Activated B cell treated with CpG ODN at 0.5 μM for 24 hours (primary cell): ENCODE measurements around the gene GBX2. TPM values are rescaled to one million over a fixed set of nuclear protein-coding genes. Genes with fewer than 3 reads are reported as not detected.

ENCODE experiments used
- ATAC-seq: fragments of 200-7000 bp; cut with Tn5 transposase; one replicate; pipeline ENCODE4 v1.10.0; 2021; ENCODE audit warnings: low read depth, mild to moderate bottlenecking, moderate library complexity
- CTCF ChIA-PET: fragments of 350-600 bp; sonication (Branson Sonifier 250); formaldehyde crosslinking; loops from one replicate; lab custom pipeline; 2021; ENCODE audit warnings: antibody characterized with exemption; lab: Charles Lee
- POLR2A ChIA-PET: fragments of 350-600 bp; sonication (Branson Sonifier 250); formaldehyde crosslinking; loops from one replicate; lab custom pipeline; 2021; ENCODE audit warnings: antibody characterized with exemption; lab: Charles Lee
- DNase-seq: peaks from one replicate; pipeline ENCODE4 v3.0.0; 2022
- H3K27ac Mint-ChIP-seq: one replicate; pipeline ENCODE4 v1.8.0; 2020; ENCODE audit warnings: mixed read lengths
- H3K27me3 Mint-ChIP-seq: one replicate; pipeline ENCODE4 v1.8.0; 2021; ENCODE audit warnings: mixed read lengths
- H3K36me3 Mint-ChIP-seq: one replicate; pipeline ENCODE4 v1.8.0; 2021; ENCODE audit warnings: low read depth, mixed read lengths
- H3K4me1 Mint-ChIP-seq: one replicate; pipeline ENCODE4 v1.8.0; 2021; ENCODE audit warnings: mixed read lengths
- H3K4me3 Mint-ChIP-seq: one replicate; pipeline ENCODE4 v1.8.0; 2020; ENCODE audit warnings: mild to moderate bottlenecking, mixed read lengths
- H3K9me3 Mint-ChIP-seq: one replicate; pipeline ENCODE4 v1.8.0; 2020; ENCODE audit warnings: mixed read lengths
- intact Hi-C: fragments of 100-400 bp; cut with micrococcal nuclease; formaldehyde crosslinking; loops from one replicate; pipeline ENCODE4 v1.15.1; 2024
- total RNA-seq: library from RNA; stranded (reverse); gene quantifications from 2 replicates; pipeline ENCODE4 v1.2.3, GENCODE V29; 2022
- TF ChIP-seq, protein P1 (sequence below): fragments of 200-600 bp; IDR thresholded peaks from one replicate; pipeline ENCODE4 v1.8.0; 2022; ENCODE audit warnings: antibody characterized with exemption, mild to moderate bottlenecking

The GBX2 gene
- total RNA-seq, 1 donor from 2014 or later: not detected

DNA sequence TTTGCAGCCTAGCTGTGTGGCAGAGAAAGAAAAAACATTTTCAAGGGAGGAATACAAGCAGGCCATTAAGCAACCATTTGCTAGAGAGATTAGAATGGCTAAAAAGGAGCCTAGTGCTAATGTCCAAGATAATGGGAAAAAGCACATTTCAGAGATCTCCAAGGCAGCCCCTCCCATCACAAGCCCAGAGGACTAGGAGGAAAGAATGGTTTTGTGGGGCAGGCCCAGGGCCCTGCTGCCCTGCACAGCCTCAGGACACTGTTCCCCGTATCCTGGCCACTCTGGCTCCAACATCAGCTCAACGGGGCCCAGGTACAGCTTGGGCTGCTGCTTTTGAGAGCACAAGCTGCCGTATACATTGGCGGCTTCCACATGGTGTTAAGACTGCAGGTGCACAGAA, 16.5 kb upstream of the GBX2 start:
- ChIA-PET POLR2A (no interaction called here), CTCF (no interaction called here)
- TF ChIP-seq, protein P1, sequence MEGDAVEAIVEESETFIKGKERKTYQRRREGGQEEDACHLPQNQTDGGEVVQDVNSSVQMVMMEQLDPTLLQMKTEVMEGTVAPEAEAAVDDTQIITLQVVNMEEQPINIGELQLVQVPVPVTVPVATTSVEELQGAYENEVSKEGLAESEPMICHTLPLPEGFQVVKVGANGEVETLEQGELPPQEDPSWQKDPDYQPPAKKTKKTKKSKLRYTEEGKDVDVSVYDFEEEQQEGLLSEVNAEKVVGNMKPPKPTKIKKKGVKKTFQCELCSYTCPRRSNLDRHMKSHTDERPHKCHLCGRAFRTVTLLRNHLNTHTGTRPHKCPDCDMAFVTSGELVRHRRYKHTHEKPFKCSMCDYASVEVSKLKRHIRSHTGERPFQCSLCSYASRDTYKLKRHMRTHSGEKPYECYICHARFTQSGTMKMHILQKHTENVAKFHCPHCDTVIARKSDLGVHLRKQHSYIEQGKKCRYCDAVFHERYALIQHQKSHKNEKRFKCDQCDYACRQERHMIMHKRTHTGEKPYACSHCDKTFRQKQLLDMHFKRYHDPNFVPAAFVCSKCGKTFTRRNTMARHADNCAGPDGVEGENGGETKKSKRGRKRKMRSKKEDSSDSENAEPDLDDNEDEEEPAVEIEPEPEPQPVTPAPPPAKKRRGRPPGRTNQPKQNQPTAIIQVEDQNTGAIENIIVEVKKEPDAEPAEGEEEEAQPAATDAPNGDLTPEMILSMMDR: no peak
- Mint-ChIP-seq H3K9me3 (no peaks in the 10 kb centered on the region), H3K36me3 (no peaks in the 10 kb centered on the region), H3K4me3 (no peak overlapping the region), H3K4me1 (no peaks in the 10 kb centered on the region), H3K27ac (no peak overlapping the region), H3K27me3 (peaks cover 40% of the 10 kb centered on the region)
- intact Hi-C loops: no loop called here
- DNase-seq (no peak), ATAC-seq (no peak)

DNA sequence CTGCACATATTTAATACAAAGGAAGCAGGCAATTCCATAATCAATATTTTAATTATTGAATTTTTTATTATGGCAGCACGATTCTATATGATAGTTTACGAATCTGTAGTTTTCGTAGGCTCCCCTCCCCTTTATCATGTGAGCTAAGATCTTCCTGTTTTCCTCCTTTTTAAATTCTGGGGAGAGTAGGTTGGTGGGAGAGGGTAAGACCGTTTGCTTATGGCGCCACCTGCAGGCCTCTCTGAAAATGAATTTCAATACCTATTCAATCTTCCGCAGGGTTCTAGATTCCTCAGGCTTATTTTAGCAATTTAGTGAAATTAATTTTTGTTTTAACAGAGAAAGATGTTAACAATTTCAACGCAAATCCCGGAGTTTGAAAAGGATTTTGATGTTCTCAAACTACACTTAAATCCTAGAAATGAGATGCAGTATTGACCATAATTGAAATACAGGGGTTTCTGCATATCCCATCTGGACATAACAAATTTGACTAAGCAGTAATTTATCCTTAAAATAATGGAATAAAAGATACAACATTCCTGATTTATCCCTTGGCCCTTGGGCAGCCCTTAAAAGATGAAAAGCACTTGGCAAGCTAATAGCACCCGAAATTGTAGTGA, 12.8 kb upstream of the GBX2 start:
- DNase-seq (no peak), ATAC-seq (no peak)
- H3K36me3 Mint-ChIP-seq: no peaks in the 10 kb centered on the region
- TF ChIP-seq, protein P1: no peak
- H3K9me3 Mint-ChIP-seq: no peaks in the 10 kb centered on the region
- H3K4me3 Mint-ChIP-seq: no peak overlapping the region
- H3K27me3 Mint-ChIP-seq: peaks cover 51% of the 10 kb centered on the region
- CTCF ChIA-PET: no interaction called here
- H3K27ac Mint-ChIP-seq: no peak overlapping the region
- intact Hi-C loops: loop anchor here (2.0 kb wide), 1 partner anchor 402 kb away; no protein-coding TSS in a partner anchor
- peaks cover 5% of the 10 kb centered on the region for H3K4me1 Mint-ChIP-seq
- POLR2A ChIA-PET: no interaction called here

DNA sequence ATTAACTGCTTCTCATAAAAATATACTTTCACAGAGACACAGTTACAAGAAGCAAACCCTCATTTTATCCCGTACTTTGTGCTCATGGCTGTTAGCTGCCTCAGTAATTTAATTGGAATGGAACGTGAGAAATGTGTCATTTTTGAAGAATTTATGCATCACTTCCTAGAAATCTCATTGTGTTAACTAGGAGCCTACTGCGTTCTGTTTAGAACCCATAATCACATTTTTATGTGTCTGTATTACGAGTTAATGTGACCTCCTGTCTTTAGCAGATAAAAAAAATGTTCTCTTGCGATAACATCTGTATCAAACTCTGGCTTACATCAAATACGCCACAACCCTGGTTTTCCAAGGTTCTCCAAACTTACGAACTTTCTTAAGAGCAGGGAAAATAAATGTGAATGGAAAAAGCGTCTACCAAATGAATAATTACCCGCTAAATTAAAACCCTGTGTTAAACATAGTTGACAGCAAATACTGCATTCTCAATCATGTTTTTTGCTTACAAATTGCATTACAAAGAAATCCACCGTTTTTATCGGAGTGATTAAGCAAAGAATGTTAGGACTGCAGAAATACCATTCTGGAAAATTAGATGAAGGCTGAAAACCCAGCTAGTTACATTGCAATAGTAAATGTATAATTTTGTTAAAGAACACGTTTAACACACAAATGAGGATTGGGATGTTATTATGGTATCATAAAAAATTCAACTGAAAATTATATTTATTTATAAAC, 12.1 kb upstream of the GBX2 start:
- Mint-ChIP-seq H3K27ac (no peak overlapping the region), H3K27me3 (peaks cover 55% of the 10 kb centered on the region), H3K4me3 (no peak overlapping the region), H3K36me3 (no peaks in the 10 kb centered on the region), H3K9me3 (no peaks in the 10 kb centered on the region), H3K4me1 (peaks cover 5% of the 10 kb centered on the region)
- ATAC-seq: no peak
- POLR2A ChIA-PET: no interaction called here
- CTCF ChIA-PET: interaction anchor here (1.5 kb wide), 1 partner anchor 401 kb away, joined by 4 read pairs; no protein-coding TSS in a partner anchor
- TF ChIP-seq, protein P1: no peak
- intact Hi-C loops: loop anchor here (2.0 kb wide), 1 partner anchor 401 kb away; no protein-coding TSS in a partner anchor
- no peak for DNase-seq

DNA sequence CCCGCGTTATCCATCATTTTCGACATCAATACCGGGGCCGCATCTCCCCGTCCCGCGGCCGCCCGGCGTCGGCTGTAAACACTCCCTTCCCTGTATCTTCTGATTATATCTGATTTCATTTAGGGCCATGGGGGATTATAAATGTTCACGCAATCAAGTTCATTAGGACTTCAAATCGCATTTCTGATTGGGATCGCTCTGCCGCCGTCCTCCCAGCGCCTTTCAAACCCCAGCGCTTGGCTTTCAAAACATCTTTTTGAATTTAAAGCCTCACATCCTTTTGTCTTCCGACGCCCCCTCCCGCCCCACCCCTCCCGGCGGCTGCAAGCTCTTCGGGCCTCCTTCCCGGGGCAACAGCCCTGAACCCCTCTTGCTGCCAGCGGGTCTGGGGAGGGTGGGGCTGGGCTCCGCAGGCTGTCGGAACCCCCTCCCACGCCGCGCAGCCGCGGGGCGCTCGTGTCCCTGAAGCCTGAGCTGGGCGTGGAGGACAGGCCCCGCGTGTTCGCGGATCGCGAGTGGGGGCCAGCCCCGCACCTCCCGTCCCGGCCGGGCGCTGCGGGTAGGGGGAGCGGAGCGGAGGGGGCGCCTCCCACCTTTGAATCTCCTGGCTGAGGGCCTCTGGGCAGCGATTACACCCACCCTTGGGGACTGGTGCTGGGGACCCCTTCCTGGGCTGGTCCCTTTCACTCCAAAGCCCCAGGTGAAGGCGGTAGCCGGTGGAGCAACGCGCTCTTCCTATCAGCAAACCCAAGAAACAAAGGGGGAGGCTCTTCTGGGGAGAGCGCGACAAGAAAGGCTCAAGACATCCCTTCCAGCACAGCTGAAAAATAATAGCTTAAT, 11.3 kb upstream of the GBX2 start:
- no peak overlapping the region for H3K27ac Mint-ChIP-seq
- intact Hi-C loops: loop anchor here (2.0 kb wide), 1 partner anchor 401 kb away; no protein-coding TSS in a partner anchor
- H3K36me3 Mint-ChIP-seq: no peaks in the 10 kb centered on the region

More for the DNA sequence above, 11.3 kb upstream of the GBX2 start:
- TF ChIP-seq, protein P1: no peak
- peaks cover 62% of the 10 kb centered on the region for H3K27me3 Mint-ChIP-seq
- POLR2A ChIA-PET: no interaction called here
- ATAC-seq: no peak
- no peak overlapping the region for H3K4me3 Mint-ChIP-seq
- H3K4me1 Mint-ChIP-seq: peaks cover 5% of the 10 kb centered on the region
- CTCF ChIA-PET: interaction anchor here (1.5 kb wide), 1 partner anchor 400 kb away, joined by 4 read pairs; no protein-coding TSS in a partner anchor
- no peak for DNase-seq
- H3K9me3 Mint-ChIP-seq: no peaks in the 10 kb centered on the region
